ENCODE data around the gene KRT77. TPM values are rescaled to one million over a fixed set of nuclear protein-coding genes. Genes with fewer than 3 reads are reported as not detected.

The KRT77 gene
- total and polyA plus RNA-seq, 4 donors: not detected

DNA sequence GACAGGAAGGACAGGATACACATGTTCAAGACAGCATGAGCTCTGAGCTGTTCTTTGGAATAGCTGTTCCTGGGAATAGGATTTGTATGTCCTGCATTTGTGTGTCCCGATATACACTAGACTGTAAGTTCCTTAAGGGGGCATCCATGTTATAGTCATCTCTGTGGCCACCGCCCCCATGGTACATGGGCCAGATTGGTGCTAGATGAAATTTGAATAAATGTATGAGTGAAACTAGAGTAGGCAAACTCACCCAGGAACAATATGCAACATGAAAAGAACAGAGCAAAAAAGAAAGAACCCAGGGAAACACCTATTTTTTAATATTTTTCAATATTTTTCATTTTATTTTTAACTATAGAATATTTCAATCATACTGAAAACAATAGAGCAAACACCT lies 25.1 kb upstream of the KRT77 start:
- H3K27ac ChIP-seq (ENCODE audit: low read depth in 1 of 2, low read length in 2 of 2): no peak overlapping the region
- DNase-seq: no peak
- intact Hi-C loops (cut with DNase I): no loop called here

DNA sequence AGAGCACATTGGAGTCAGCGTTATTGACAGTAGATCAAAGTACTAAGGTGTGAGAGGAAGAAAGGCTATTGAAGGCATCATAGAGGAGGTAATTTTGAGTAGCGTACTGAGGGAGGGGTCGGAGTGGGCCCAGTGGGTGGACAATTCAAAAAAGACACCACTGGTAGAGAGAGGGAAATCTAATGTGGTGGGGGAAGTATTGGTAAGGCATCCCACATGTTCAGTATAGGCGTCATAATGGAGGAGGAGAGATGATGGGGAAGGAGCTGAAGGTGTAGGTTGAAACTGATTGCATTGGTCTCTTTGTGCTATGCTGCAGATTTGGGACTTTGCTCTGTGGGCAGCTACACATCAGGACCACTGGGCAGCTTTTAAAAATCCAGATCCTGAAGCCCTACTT lies 23.7 kb upstream of the KRT77 start:
- no peak overlapping the region for H3K4me3 ChIP-seq (ENCODE audit: low read length in 2 of 2)
- WGBS, 2 donors: 81 to 84% methylated on average over 4 of the region's 4 CpGs
- H3K4me1 ChIP-seq (ENCODE audit: control insufficient read depth in 1 of 2, insufficient read depth in 2 of 2, low read length in 2 of 2): no peaks in the 10 kb centered on the region
- intact Hi-C loops (cut with DNase I): no loop called here
- ATAC-seq (ENCODE audit: low FRiP score): no peak
- no peak overlapping the region for H3K27ac ChIP-seq (ENCODE audit: low read depth in 1 of 2, low read length in 2 of 2)
- DNase-seq: no peak
- no peaks in the 10 kb centered on the region for H3K36me3 ChIP-seq (ENCODE audit: control insufficient read depth in 1 of 2, insufficient read depth in 2 of 2, low read length in 1 of 2)
- H3K27me3 ChIP-seq (ENCODE audit: control insufficient read depth in 1 of 2, insufficient read depth in 2 of 2, low read length in 1 of 2): no peaks in the 10 kb centered on the region
- peaks cover 2% of the 10 kb centered on the region for H3K9me3 ChIP-seq (ENCODE audit: control insufficient read depth, low read length)

More for the DNA sequence above, 25.1 kb upstream of the KRT77 start:
- H3K27me3 ChIP-seq (ENCODE audit: control insufficient read depth in 1 of 2, insufficient read depth in 2 of 2, low read length in 1 of 2): no peaks in the 10 kb centered on the region
- WGBS, 2 donors: 89 to 92% methylated on average over 2 of the region's 2 CpGs
- H3K4me3 ChIP-seq (ENCODE audit: low read length in 2 of 2): no peak overlapping the region
- H3K4me1 ChIP-seq (ENCODE audit: control insufficient read depth in 1 of 2, insufficient read depth in 2 of 2, low read length in 2 of 2): no peaks in the 10 kb centered on the region
- peaks cover 2% of the 10 kb centered on the region for H3K9me3 ChIP-seq (ENCODE audit: control insufficient read depth, low read length)
- H3K36me3 ChIP-seq (ENCODE audit: control insufficient read depth in 1 of 2, insufficient read depth in 2 of 2, low read length in 1 of 2): no peaks in the 10 kb centered on the region
- ATAC-seq (ENCODE audit: low FRiP score): no peak

DNA sequence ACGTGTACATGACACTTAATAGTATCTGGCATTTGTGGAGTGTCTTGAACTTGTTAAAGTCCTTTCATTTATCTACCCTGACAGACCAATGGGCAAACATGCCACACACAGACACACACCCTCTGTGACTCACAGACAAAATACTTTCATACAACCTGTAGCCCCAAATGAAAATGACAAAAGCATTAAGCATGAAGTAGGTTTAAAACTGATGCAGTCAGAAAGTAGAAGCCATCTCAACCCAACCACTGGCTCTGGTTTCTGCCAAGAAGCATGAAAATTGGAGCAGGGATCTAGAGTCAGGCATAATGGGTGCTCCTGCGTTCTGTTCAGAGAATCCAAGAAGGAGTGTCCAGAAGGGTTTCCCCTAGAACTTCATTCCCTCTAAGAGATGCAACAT lies 23.1 kb upstream of the KRT77 start:
- intact Hi-C loops (cut with DNase I): no loop called here
- no peaks in the 10 kb centered on the region for H3K4me1 ChIP-seq (ENCODE audit: control insufficient read depth in 1 of 2, insufficient read depth in 2 of 2, low read length in 2 of 2)
- ATAC-seq (ENCODE audit: low FRiP score): no peak
- no peaks in the 10 kb centered on the region for H3K36me3 ChIP-seq (ENCODE audit: control insufficient read depth in 1 of 2, insufficient read depth in 2 of 2, low read length in 1 of 2)
- H3K27me3 ChIP-seq (ENCODE audit: control insufficient read depth in 1 of 2, insufficient read depth in 2 of 2, low read length in 1 of 2): no peaks in the 10 kb centered on the region
- H3K27ac ChIP-seq (ENCODE audit: low read depth in 1 of 2, low read length in 2 of 2): no peak overlapping the region
- H3K9me3 ChIP-seq (ENCODE audit: control insufficient read depth, low read length): peaks cover 2% of the 10 kb centered on the region
- H3K4me3 ChIP-seq (ENCODE audit: low read length in 2 of 2): no peak overlapping the region
- WGBS, 2 donors: 61 to 66% methylated on average over 2 of the region's 2 CpGs
- no peak for DNase-seq

DNA sequence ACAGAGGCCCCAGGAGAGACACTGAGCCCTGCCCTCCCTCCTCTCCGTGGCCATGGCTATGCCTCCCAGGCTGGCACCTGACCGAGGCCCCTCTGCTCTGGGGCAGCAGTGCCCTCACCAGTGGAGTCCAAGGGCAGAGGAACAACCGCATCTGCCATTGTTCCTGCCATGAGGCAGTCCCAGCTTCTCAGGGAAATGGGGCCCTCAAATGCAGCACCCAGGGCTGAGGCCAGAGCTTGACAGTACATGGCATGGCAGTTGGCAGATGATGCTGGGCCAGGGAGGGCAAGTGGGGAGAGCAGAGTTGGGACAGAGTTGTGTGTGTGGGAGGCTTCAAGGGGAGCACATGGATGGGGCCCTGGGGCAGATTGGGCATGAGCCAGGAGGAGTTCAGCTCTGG lies 21.1 kb upstream of the KRT77 start:
- H3K4me3 ChIP-seq (ENCODE audit: low read length in 2 of 2): no peak overlapping the region
- no peaks in the 10 kb centered on the region for H3K36me3 ChIP-seq (ENCODE audit: control insufficient read depth in 1 of 2, insufficient read depth in 2 of 2, low read length in 1 of 2)
- intact Hi-C loops (cut with DNase I): no loop called here
- no peaks in the 10 kb centered on the region for H3K27me3 ChIP-seq (ENCODE audit: control insufficient read depth in 1 of 2, insufficient read depth in 2 of 2, low read length in 1 of 2)
- no peak for ATAC-seq (ENCODE audit: low FRiP score)
- H3K4me1 ChIP-seq (ENCODE audit: control insufficient read depth in 1 of 2, insufficient read depth in 2 of 2, low read length in 2 of 2): no peaks in the 10 kb centered on the region
- no peaks in the 10 kb centered on the region for H3K9me3 ChIP-seq (ENCODE audit: control insufficient read depth, low read length)
- 87 to 89% methylated on average over 3 of the region's 3 CpGs for WGBS, 2 donors
- DNase-seq: no peak
- H3K27ac ChIP-seq (ENCODE audit: low read depth in 1 of 2, low read length in 2 of 2): no peak overlapping the region

DNA sequence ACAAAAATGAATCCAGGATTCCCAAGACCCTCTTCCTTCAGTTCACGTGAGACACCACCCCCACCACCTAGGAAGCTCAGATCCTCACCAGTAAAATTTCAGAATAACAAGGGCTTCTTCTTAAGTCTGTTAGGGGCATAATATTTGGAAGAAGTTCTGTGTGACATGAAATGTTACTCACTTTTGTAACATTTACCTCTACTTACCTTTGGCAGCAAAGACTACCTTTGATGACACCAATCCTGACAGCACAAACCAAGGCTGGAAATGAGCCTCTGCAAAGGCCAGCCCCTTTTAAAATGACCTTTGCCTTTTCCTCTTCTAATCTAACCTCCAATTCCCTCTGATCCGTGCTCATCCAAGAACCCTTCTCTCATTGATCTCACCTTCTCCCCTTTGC lies 19.4 kb upstream of the KRT77 start:
- Histone ChIP-seq H3K9me3 (ENCODE audit: control insufficient read depth, low read length) (no peaks in the 10 kb centered on the region), H3K4me3 (ENCODE audit: low read length in 2 of 2) (no peak overlapping the region), H3K4me1 (ENCODE audit: control insufficient read depth in 1 of 2, insufficient read depth in 2 of 2, low read length in 2 of 2) (no peaks in the 10 kb centered on the region), H3K27ac (ENCODE audit: low read depth in 1 of 2, low read length in 2 of 2) (no peak overlapping the region), H3K27me3 (ENCODE audit: control insufficient read depth in 1 of 2, insufficient read depth in 2 of 2, low read length in 1 of 2) (no peaks in the 10 kb centered on the region), H3K36me3 (ENCODE audit: control insufficient read depth in 1 of 2, insufficient read depth in 2 of 2, low read length in 1 of 2) (no peaks in the 10 kb centered on the region)
- 73 to 78% methylated on average over 2 of the region's 2 CpGs for WGBS, 2 donors
- intact Hi-C loops (cut with DNase I): no loop called here
- DNase-seq (no peak), ATAC-seq (ENCODE audit: low FRiP score) (no peak)

DNA sequence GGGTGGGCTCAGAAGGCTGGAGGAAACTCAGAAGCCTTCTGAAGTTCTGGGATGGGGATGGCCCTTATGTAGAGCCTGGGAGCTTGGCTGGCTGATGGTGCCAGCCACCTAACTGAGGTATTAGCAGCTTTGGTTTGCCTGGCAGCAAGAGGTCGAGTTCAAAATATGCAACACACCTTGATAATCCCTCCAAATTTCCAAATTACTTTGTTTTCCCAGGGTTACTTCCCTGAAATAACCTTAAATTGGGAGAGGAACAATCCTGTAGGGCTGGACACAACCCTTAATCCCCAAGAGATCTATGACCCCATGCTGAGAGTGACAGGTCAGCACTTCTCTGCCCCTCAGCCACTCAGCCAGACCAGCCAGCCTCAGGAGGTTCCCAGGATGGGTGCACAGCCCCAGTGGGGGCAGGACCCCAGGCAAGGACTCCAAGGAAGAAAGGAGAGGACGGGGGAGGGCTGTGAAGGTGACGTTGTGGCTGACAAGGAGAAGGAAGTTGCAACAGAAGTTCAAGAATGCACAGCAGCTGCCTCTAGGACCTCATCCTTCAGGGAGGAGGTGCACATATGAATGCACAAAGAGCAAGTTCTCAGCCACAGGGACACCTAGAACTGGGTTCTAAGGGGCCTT lies 18.6 kb upstream of the KRT77 start:
- intact Hi-C loops (cut with DNase I): no loop called here
- no peak overlapping the region for H3K27ac ChIP-seq (ENCODE audit: low read depth in 1 of 2, low read length in 2 of 2)
- DNase-seq (no peak), ATAC-seq (ENCODE audit: low FRiP score) (no peak)
- H3K36me3 ChIP-seq (ENCODE audit: control insufficient read depth in 1 of 2, insufficient read depth in 2 of 2, low read length in 1 of 2): no peaks in the 10 kb centered on the region
- no peaks in the 10 kb centered on the region for H3K27me3 ChIP-seq (ENCODE audit: control insufficient read depth in 1 of 2, insufficient read depth in 2 of 2, low read length in 1 of 2)
- H3K4me1 ChIP-seq (ENCODE audit: control insufficient read depth in 1 of 2, insufficient read depth in 2 of 2, low read length in 2 of 2): no peaks in the 10 kb centered on the region
- WGBS, 2 donors: 61 to 65% methylated on average over 3 of the region's 3 CpGs
- H3K9me3 ChIP-seq (ENCODE audit: control insufficient read depth, low read length): no peaks in the 10 kb centered on the region
- H3K4me3 ChIP-seq (ENCODE audit: low read length in 2 of 2): no peak overlapping the region

DNA sequence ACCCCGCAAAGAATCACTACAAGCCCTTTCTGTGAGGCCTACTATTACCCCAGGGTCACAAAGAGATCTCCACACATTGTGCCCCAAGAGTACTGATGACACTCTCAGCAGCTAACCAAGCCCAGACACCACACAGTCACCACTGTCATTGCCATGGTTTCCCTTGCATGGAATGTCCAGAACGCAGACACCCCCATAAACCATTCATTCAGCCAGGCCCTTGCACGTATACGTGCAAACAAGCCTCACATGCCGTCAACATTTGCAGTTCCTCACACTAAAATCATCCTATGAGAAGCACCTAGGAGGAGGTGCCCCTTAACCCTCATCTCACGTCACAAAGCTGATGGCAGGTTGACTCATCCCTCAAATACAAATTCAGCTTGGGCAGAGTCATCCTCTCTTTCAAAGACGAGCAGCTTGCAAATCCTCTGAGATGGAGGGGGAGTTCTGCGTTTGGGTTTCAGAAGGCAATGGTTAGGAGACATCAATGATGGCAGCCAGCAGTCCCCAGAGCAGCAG lies 17.1 kb upstream of the KRT77 start:
- WGBS, 2 donors: 77 to 83% methylated on average over 8 of the region's 8 CpGs
- intact Hi-C loops (cut with DNase I): no loop called here
- no peaks in the 10 kb centered on the region for H3K36me3 ChIP-seq (ENCODE audit: control insufficient read depth in 1 of 2, insufficient read depth in 2 of 2, low read length in 1 of 2)

DNA sequence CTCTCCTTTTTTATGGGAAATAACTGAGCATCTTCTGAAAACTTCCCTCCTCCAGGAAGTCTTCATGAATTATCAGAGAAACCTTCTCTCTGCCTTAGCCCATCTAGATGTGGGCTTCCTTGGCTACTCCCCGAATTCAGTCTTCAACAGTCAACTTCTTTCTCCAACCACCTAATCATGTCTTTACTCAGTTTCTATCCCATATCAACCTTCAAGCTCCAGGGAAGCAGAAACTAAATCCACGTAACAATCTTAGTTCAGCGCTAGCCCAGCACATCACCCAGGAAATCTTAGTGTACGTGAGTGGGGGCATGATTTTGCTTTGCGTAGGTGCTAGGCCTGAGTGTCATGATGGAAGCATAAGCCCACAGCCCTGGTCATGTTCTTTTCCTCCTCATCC lies 12.7 kb upstream of the KRT77 start:
- WGBS, 2 donors: 90 to 92% methylated on average over 5 of the region's 5 CpGs
- peaks cover 1% of the 10 kb centered on the region for H3K9me3 ChIP-seq (ENCODE audit: control insufficient read depth, low read length)
- no peaks in the 10 kb centered on the region for H3K36me3 ChIP-seq (ENCODE audit: control insufficient read depth in 1 of 2, insufficient read depth in 2 of 2, low read length in 1 of 2)
- no peak overlapping the region for H3K27ac ChIP-seq (ENCODE audit: low read depth in 1 of 2, low read length in 2 of 2)
- intact Hi-C loops (cut with DNase I): no loop called here
- no peak for ATAC-seq (ENCODE audit: low FRiP score)
- peaks cover 0 to 2% of the 10 kb centered on the region in 2 donors for H3K27me3 ChIP-seq (ENCODE audit: control insufficient read depth in 1 of 2, insufficient read depth in 2 of 2, low read length in 1 of 2)
- no peak for DNase-seq
- no peaks in the 10 kb centered on the region for H3K4me1 ChIP-seq (ENCODE audit: control insufficient read depth in 1 of 2, insufficient read depth in 2 of 2, low read length in 2 of 2)
- no peak overlapping the region for H3K4me3 ChIP-seq (ENCODE audit: low read length in 2 of 2)

More for the DNA sequence above, 17.1 kb upstream of the KRT77 start:
- H3K27ac ChIP-seq (ENCODE audit: low read depth in 1 of 2, low read length in 2 of 2): no peak overlapping the region
- H3K9me3 ChIP-seq (ENCODE audit: control insufficient read depth, low read length): peaks cover under 1% of the 10 kb centered on the region
- no peak overlapping the region for H3K4me3 ChIP-seq (ENCODE audit: low read length in 2 of 2)
- ATAC-seq (ENCODE audit: low FRiP score): no peak
- DNase-seq: no peak
- peaks cover 0 to 1% of the 10 kb centered on the region in 2 donors for H3K27me3 ChIP-seq (ENCODE audit: control insufficient read depth in 1 of 2, insufficient read depth in 2 of 2, low read length in 1 of 2)
- no peaks in the 10 kb centered on the region for H3K4me1 ChIP-seq (ENCODE audit: control insufficient read depth in 1 of 2, insufficient read depth in 2 of 2, low read length in 2 of 2)

DNA sequence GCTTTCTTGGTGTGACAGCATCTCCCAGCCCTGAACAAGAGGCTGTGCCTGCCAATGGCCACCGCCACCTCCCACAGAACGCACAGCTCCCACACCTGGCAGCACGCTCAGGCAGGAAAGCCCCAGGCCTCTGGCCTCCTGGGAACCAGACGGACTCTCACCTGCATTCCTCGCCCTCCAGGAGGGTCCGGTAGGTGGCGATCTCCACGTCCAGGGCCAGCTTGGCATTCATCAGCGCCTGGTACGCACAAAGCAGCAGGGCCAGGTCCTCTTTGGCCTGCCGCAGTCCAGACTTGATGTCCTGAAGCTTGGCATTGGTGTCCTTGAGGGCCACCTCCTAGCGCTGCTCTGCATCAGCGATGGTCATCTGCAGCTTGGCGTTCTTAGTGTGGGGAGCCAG lies 12.1 kb upstream of the KRT77 start:
- intact Hi-C loops (cut with DNase I): no loop called here
- ATAC-seq (ENCODE audit: low FRiP score) (no peak), DNase-seq (no peak)
- no peak overlapping the region for H3K4me3 ChIP-seq (ENCODE audit: low read length in 2 of 2)
- H3K27me3 ChIP-seq (ENCODE audit: control insufficient read depth in 1 of 2, insufficient read depth in 2 of 2, low read length in 1 of 2): peaks cover 0 to 2% of the 10 kb centered on the region in 2 donors
- no peak overlapping the region for H3K27ac ChIP-seq (ENCODE audit: low read depth in 1 of 2, low read length in 2 of 2)
- 72 to 74% methylated on average over 14 of the region's 14 CpGs for WGBS, 2 donors
- no peaks in the 10 kb centered on the region for H3K36me3 ChIP-seq (ENCODE audit: control insufficient read depth in 1 of 2, insufficient read depth in 2 of 2, low read length in 1 of 2)
- no peaks in the 10 kb centered on the region for H3K4me1 ChIP-seq (ENCODE audit: control insufficient read depth in 1 of 2, insufficient read depth in 2 of 2, low read length in 2 of 2)
- H3K9me3 ChIP-seq (ENCODE audit: control insufficient read depth, low read length): peaks cover 1% of the 10 kb centered on the region

Data from aorta (tissue), 5 donors.